ENCODE measurements around the gene CARMIL3.

CARMIL3 gene

DNA sequence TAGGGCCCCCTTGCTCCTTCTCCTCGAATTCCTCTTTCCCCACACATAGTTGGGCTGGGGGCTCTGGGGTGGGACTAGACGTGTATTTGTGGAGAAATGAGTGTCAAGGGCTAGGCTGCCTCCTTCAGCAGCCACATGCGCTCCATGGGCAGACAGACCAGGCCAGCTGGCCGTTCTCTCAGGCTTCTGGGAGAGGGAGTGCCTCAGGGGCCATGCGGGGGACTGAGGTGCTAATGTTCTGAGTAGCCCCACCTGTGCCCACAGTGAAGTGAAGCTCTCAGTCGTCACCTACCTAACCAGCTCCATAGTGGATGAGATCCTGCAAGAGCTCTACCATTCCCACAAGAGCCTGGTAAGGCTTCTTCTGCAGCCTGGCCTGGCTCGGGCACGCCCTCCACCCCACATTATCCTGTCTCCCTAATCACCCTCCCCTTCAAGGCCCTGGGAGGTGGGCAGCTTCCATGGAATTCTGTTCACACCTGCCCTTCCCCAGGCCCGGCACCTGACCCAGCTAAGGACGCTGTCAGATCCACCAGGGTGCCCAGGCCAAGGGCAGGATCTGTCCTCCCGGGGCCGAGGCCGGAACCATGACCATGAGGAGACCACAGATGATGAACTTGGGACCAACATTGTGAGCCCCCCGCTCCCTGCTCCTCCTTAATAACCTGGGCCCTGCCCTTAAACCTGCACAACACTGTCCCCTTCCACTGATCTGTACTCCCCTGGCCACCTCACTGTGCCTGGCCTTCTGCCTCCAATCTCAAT is 10.6 kb downstream of the CARMIL3 start:
- DNase-seq = no peak

DNA sequence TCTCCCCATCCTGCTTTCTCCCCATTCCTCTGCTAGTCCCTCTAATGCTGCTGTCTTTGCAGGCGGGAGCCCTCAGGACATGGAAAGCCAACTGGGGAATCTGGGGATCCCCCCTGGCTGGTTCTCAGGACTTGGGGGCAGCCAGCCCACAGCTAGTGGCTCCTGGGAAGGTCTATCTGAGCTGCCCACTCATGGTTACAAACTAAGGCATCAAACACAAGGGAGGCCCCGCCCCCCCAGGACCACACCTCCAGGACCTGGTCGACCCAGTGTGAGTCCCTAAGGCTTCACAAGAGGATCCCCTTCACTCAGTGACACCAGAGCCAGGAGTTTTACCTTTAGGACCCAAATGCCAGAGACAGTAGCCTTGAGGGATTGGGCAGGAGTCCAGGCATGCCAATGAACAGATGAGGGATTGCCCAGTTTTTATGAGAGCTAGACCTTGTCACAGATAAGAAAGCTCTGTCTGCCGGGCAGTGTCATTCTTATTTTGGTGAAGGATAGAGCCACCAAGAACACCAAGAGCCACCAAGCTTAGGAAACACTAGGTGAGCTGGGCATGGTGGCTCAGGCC is 11.5 kb downstream of the CARMIL3 start:
- no peak for DNase-seq

DNA sequence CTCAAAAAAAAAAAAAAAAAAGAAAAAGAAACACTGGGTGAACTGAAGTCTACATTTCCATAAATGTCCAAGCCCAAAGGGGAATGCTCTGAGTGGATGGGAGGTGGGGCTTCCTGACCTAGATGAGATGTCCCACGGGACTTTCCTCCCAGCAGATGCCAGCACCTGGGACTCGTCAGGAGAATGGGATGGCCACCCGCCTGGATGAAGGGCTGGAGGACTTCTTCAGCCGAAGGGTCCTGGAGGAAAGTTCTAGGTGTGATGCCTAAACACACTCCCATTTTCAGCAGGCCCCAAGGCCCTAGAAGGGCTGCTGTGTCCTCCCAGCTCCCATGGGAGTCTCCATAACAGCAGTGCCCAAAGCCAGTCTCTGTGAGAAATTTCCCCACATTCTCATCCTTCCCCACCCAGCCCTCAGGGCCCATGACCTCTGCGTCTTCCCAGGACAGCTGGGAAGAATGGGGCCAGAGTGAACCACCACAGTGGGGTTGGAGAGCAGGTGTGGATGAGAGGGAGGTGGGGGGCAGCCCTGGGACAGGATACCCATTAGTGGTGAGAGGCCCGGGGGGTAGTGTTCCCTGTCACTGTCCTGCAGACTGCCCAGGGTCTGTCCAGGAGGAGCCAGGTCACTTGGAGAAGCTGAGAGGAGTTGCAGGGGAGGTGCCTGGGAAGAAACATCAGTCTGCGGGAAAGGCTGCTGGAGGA is 12.4 kb downstream of the CARMIL3 start:
- no peak for DNase-seq

DNA sequence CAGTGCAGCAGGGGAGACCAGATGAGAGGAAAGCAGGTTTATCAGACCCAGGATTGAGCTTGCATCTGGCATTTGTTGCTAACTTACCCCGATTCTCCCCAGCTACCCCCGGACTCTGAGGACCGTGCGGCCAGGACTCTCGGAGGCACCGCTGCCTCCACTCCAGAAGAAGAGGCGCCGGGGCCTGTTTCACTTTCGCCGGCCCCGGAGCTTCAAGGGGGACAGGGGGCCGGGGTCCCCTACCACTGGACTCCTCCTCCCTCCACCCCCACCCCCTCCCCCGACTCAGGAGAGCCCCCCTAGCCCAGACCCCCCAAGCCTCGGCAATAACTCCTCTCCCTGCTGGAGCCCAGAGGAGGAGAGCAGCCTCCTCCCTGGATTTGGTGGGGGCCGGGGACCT is 13.0 kb downstream of the CARMIL3 start:
- DNase-seq = no peak

DNA sequence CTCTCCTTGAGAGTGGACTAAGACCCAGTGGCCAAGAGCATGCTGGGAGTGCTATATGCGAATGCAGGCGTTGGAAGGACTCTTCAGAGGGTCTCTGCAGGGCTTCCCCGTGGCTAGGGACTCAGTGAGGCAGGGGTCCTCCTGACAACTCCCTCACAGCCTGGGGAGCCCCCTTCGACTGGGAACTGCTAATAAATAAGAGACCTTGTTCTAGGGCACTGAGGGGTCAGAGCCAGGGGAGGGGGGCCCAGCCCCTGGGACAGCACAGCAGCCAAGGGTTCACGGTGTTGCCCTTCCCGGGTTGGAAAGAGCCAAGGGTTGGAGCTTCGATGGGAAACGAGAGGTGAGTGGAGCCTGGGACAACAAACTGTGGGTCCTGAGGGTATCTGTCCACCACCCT is 13.6 kb downstream of the CARMIL3 start:
- DNase-seq = no peak

DNA sequence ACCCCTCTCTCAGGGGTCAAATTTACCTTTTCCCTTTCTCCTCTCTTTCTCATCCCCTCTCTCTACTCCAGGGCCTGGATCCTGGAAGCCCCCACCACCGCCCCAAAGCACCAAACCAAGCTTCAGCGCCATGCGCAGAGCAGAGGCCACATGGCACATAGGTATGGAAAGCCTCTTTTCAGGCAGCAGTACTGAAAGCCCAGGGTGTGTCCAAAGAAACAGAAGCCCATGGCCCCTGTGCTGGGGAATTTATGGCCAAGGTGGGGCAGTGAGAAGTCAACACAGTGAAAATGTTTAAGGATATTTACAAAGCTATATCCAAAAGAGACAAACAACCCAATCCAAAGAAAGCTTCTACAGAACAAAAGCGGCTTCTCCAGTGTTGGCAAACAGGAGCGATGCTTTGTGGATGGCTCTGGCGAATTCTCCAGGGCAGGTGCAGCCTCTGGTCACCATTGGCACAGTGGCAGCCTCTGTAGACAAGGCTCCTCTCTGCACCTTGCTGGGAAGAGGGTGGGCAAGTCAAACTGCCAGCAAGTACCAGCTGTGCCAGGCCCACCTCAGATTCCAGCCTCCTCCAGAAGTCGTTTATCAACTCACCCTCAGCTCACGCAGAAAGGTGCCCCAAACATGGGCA is 14.8 kb downstream of the CARMIL3 start:
- DNase-seq = no peak

DNA sequence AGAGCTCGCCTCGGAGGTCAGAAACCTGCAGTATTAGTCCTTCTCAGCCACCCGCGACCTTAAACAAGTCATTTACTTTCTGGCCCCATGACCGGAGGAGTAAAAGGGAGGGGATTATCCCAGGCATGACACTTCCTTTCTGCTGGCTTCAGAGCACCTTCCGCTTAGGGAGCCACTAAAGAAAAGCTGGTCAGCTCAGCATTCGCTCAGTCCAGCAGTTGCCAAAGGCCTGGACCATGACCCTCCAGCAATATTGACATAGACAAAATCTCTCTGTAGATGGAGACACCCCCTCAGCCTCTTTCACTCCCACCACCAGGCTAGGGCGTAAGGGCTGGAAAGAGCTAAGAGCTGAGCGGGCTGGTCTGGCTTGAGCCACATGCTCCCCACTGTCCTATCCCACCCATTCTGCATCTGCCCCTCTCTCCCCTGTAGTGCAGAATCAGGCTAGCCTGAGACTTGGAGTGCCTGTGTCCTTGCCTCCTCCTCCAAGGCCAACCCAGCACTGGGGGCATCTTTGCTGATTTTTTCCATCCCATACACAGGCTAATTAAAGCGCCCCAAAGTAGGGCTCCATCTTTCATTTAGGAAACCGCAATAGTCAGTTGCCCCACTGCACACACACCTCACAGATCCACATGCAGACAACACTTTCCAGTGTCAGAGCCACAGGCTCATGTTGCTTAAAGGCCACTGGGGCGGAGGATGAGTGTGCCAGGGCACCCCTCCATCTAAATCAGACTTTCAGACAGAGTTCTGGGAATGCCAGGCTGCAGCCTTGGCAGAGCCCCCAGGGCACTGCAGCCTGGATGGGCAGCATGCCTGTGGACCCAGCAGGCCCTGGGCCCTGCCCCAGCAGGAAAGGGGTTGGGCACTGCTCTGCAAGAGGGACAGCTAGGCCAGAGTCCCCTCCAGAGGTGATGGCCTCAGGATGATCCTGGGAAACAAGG is 15.6 kb downstream of the CARMIL3 start:
- DNase-seq = no peak

DNA sequence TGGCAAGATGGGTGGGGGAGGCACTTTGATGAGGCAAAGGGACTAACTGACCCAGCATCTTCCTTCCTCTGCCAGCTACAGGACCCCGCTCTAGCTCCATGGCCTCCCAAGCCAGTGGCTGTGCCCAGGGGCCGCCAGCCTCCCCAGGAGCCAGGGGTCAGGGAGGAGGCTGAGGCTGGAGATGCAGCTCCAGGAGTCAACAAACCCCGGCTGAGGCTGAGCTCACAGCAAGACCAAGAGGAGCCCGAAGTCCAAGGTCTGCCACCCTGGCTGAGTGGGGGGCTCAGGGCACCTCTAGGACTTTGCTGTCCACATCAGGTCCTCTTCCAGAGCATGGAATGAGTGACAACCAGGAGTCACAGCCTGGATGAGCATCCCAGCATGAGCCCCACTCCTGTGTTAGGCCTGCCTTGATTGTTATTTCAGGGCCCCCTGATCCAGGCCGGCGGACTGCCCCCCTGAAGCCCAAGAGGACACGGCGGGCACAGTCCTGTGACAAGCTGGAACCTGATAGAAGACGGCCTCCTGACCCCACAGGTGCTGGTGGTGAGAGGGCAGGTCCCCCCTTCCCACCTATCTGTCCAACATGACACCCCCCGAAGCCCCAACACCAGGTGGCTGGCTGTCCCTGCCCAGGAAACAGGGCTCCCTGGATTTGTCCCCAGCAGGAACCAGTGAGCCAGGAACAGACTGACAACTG is 17.1 kb downstream of the CARMIL3 start:
- DNase-seq = no peak

DNA sequence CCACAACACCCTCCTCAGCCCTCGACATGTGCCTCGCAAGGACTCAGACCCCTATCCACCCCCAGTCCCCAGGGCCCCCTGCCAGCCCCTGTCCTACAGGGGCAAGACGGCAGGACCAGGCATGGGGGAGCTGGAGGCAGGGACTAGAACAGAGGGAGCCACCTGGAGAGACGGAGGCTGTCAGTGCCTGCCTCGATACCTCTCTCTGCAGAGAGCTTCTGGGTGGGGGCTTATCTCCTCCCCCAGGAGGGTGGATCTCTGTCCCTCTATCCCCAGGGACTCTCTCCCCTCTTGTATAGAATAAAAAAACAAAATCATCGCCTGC is 17.6 kb downstream of the CARMIL3 start:
- no peak for DNase-seq

DNA sequence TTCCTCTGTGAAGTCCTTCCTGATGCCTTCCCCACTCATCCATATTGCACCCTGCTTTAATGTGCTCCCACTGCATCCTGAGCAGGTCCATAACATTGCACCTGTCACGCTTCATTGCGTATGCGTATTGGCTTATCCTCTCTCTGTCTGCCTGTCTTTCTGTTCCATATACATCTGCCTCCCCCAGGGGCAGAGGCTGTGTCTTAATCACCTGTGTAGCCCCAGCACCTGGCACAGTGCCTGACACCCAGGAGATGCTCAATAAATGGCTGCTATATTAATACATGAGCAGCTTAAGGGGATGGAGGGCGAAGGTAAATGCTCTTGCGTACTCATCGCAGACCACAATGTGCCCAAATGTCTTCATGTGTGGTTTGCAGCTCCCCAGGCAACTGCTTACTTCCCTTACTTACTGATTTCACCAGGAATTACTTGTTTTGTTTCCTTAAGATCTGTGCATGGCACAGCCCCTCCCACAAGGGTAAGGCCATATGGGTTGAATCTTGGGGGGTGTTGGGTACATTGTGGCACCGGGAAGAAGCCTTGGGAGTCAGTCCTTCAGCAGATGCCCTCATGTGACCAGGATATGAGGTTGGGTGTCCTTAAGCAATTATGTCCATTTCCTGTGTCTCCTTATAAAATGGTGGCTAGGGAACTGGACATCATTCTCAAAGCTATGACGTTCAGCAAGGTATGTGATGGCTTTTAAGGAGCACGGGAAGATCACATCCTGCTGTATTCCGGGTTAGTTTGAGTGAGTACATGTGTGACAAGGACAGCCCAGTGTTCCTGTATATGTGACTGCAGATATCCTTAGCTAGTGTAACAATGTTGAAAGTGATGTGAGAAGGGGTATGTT is 18.7 kb downstream of the CARMIL3 start:
- DNase-seq = peak in 1 of 2 experiments; percentile 25

DNA sequence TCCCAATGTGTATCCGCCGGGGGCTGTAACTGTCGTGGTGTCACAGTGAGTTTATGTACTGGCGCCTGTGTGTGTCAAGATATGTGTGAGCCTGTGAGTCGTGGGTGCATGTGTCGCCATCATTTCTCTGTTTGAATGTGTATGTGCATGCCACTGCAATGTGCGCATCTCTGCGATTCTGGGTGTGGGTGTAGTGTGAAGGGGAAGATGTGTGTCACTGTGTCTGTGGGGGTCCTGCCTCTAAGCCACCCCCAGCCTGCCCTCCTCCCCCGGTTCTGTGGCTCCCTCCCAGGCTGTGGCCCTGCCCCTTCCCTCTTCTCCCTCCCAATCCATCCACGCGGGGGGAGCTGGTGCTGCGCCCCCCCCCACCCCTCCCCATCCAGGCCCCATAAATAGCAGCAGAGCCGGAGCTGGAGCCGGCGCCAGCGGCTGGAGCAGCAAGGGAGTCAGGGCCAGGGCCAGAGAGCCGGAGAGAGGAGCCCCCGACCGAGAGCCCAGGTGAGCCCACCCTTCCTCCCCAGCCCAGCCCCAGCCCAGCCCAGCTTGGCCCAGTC is 19.4 kb downstream of the CARMIL3 start, which contains the start of gene CPNE6:
Gene CPNE6, plus strand, starts transcription at position 419 of the 554 bp plus-strand sequence. CDS start 1,375 bp downstream, outside the sequence.
- DNase-seq = no peak

DNA sequence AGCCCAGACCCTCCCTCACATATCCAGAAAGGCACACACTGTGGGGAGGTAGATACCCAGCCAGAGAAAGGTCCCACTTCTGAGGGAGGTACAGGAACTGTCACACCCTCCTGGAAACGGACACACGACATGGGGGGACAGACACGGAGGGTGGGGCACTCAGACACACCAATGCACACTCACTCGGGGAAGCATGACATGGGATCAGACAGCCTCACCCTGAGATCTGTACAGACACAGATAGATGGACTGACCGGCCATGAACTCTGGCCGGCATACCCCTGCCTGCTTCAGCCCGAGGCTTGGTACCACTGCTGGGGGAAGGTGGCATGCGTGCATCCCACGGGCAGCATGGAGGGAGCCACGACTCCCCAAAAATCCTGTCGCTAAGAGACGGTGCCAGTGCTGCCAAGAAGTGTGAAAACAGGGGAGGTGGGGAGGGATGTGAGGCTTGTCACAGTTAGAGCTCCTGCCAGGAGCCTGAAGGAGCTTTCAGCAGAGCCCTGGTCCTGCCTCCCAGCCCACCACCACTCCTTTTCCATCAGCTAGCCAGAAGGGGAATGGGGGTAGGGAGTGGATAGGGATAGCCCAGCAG is 20.1 kb downstream of the CARMIL3 start:
- DNase-seq = no peak

DNA sequence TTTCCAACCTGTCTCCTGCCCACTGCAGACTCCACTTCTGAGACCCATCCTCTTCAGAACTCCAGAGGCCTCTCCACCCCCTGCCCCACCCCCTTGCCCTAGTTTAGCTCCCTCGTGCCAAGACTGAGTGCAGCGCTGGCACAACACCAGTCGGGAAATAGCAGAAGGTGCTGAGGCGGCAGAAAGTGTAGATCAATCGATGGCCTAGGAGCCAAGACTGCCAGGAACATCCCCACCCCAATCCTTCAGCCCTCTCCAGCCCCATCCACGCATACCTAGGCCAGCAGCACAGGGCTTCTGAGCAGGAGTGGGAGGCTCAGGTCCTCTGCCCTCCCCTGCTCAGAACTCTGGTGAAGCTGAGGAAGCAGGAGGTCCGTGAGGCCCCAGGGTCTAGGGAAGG is 20.6 kb downstream of the CARMIL3 start:
- no peak for DNase-seq

DNA sequence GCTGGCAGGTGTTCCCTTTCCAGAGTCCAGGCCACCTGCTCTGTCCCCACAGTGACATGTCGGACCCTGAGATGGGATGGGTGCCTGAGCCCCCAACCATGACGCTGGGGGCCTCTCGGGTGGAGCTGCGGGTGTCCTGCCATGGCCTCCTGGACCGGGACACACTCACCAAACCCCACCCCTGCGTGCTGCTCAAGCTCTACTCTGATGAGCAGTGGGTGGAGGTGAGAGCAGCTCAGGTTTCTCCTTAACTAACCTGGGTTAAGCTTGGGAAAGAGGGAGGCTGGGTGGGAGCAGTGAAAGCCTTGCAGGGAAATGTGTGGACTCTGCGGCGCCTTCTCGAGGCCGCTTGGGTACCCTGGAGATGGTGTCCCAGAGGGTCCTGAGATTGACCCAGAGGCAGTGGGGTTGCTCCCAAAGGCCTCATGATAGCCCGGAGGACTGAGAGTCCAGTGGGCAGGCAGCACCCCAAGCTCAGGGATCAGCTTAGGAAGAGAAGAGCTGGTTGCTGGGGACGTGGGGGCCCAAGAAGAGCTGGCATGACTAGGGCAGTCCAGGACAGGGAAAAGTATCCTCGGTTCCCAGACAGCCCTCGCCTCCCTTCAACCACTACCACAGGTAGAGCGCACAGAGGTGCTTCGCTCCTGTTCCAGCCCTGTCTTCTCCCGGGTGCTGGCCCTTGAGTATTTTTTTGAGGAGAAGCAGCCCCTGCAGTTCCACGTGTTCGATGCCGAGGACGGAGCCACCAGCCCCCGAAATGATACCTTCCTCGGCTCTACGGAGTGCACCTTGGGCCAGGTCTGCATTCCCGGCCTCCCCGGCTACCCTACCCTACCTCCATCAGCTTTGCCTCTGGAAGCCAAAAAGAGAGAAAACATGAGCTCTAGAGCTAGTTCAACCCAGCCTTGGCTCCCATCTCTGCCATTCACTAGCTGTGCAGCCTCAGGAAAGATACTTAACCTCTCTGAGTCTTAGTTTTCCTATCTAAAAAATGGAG is 21.4 kb downstream of the CARMIL3 start:
- DNase-seq = no peak

DNA sequence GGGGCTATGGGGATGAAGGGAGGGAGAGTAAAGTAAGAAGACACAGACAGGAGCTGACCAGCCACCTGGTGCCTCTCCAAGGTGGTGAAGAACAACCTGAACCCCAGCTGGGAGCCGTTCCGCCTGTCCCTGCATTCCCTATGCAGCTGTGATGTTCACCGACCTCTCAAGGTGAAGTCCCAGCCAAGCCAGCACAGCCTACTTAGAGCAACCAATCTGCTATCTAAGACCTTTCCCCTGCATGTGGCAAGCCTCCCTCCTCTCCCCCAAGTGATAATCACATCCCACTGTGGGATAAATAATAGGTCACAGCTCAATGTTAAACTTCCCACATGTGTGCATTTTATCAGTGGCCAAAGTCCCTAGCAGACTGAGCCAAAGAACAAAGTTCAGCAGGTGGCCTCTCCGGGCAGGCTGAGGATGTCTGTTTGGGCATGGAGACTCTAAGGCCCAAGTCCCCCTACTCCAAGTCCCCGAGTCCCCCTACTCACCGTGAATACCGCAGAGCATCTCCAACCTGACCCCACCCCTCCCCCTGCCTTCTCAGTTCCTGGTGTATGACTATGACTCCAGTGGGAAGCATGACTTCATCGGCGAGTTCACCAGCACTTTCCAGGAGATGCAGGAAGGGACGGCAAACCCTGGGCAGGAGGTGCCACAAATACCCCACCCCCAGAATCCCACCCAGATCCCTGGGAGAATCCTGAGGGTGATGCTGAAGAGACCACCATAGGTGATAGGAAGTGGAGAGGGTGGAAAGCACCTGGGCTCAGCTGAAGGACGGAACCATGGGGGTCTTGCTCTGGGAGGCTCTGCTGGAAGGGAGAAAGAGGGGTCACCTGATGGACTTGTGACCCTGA is 23.0 kb downstream of the CARMIL3 start:
- DNase-seq = no peak

DNA sequence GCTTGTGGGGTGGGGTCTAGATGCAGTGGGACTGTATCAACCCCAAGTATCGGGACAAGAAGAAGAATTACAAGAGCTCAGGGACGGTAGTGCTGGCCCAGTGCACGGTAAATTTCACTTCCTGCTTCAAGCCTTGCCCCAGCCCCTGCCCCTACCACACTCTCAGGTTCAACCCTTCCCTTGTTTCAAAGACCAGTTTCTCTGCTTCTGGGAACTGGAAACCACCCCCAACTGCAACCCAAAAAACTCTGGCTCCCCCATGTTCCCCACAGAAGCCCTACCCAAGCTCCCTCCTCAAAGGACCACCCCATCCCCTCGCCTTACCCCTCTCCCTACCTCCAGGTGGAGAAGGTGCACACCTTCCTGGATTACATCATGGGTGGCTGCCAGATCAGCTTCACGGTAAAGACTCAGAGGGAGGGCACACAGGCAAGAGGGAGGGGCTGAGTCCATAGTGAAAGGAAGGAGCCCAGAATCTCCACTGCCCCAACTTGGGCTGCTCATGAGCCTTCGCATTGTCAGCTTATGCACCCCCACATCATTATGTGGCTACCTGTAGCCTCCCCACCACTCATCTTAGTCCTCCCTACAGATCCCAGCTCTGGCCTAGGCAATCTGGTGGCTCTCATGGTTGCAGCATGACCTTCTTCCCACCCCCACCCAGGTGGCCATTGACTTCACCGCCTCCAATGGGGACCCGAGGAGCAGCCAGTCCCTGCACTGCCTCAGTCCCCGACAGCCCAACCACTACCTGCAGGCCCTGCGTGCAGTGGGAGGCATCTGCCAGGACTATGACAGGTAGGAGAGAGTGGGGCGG is 23.9 kb downstream of the CARMIL3 start:
- no peak for DNase-seq

DNA sequence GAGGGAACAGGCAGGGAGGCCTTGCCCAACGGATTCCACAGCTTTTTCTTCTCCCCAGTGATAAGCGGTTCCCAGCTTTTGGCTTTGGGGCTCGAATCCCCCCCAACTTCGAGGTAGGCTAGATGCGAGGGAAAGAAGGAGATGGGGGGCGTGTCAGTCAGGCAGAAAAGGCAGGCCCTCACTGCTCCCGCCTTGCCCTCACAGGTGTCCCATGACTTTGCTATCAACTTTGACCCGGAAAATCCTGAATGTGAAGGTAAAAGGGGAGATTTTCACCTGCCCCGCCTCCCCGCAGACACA is 24.4 kb downstream of the CARMIL3 start:
- no peak for DNase-seq
